Measurements from ENCODE around the gene SLC38A11. TPM values are rescaled to one million over a fixed set of nuclear protein-coding genes. Genes with fewer than 3 reads are reported as not detected.

Gene SLC38A11
- total RNA-seq, 2 donors from 2014 or later = 0.85 to 2.0 TPM

DNA sequence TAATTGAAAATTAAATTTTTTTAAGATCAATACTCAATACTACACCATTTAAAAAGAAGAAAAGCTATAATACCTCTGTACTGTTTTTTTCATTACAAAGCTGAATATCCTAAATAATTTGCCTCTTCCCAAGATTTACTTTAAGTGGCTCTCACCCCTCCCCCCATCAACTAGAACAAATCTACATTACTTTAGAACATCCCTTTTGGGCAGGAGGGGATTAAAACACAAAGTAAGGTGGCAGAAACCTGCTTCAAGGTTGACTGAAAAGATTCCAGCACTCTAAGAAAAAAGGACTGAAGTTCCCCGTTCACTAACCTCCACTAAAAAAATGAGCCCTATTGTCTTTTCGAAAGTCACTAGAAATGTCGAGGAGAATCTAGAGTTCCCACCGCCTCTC, 42.3 kb downstream of the SLC38A11 start:
- Histone ChIP-seq H3K27ac (no peak overlapping the region), H3K4me1 (ENCODE audit: control insufficient read depth in 1 of 2, low read depth in 2 of 2) (peaks cover 11 to 13% of the 10 kb centered on the region in 2 donors), H3K36me3 (no peaks in the 10 kb centered on the region), H3K4me3 (no peak overlapping the region), H3K27me3 (replicated peaks; ENCODE audit: insufficient read depth) (no peaks in the 10 kb centered on the region), H3K9me3 (no peaks in the 10 kb centered on the region)
- TF ChIP-seq, protein P1, sequence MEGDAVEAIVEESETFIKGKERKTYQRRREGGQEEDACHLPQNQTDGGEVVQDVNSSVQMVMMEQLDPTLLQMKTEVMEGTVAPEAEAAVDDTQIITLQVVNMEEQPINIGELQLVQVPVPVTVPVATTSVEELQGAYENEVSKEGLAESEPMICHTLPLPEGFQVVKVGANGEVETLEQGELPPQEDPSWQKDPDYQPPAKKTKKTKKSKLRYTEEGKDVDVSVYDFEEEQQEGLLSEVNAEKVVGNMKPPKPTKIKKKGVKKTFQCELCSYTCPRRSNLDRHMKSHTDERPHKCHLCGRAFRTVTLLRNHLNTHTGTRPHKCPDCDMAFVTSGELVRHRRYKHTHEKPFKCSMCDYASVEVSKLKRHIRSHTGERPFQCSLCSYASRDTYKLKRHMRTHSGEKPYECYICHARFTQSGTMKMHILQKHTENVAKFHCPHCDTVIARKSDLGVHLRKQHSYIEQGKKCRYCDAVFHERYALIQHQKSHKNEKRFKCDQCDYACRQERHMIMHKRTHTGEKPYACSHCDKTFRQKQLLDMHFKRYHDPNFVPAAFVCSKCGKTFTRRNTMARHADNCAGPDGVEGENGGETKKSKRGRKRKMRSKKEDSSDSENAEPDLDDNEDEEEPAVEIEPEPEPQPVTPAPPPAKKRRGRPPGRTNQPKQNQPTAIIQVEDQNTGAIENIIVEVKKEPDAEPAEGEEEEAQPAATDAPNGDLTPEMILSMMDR (IDR thresholded peaks at IDR 0.05) = no peak
- no peak for ATAC-seq (ENCODE audit: insufficient number of reproducible peaks, low FRiP score, low read depth)
- DNase-seq (ENCODE audit: low spot score) = no peak

DNA sequence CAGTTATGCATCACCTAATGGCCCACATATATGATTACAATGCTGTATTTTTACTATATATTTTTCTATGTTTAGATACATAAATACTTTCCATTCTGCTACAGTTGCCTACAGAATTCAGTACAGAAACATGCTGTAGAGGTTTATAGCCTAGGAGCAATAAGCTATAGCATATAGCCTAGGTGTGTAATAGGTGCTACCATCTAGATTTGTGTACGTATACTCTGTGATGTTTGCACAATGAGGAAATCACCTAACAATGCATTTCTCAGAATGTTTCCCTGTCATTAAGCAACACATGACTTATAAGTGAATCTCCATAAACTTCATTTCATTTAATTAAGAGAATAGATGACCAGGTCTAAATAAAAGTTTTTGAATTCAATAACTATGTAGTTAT, 43.5 kb downstream of the SLC38A11 start:
- Histone ChIP-seq H3K9me3 (no peaks in the 10 kb centered on the region), H3K4me3 (no peak overlapping the region), H3K4me1 (ENCODE audit: control insufficient read depth in 1 of 2, low read depth in 2 of 2) (peaks cover 11 to 13% of the 10 kb centered on the region in 2 donors), H3K36me3 (no peaks in the 10 kb centered on the region), H3K27me3 (replicated peaks; ENCODE audit: insufficient read depth) (no peaks in the 10 kb centered on the region), H3K27ac (no peak overlapping the region)
- TF ChIP-seq, protein P1 (IDR thresholded peaks at IDR 0.05) = no peak
- DNase-seq (ENCODE audit: low spot score) (no peak), ATAC-seq (ENCODE audit: insufficient number of reproducible peaks, low FRiP score, low read depth) (no peak)

DNA sequence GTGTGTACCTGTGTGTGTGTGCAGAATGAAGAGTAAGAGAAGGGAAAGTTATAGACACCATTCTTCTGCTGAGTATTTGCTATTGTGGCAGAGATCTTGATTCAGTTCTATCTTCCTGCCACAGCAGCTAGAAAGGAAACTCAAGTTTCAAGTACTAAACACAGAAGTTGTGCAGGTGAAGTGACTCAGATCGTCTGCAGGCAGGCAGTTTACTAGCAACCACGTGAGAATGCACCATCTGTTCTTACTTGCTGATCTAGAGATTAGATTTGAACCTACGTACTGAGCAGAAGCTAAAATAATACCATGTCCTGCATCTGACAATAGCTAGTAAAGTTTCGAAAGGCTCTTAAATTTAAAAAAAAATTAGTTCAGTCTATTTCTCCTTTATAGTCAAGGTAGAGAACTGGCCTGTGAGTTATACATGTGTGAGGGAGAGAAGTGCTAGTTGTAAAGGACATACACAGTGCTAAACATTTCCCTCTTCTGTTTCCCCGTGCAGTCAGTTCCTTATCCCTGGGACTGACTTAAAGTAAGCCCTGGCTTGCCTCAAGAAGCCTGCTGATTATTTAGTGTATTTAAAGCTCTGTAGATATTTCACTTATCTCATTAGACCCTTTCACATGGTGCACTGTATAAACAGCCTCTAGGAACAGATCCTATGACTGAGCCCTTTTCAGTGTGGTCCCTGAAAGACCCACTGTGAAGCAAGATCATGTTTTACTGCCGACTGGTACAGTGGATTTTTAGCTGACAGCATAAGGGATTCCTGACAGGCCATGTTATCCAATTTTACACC, 45.0 kb downstream of the SLC38A11 start:
- ATAC-seq (ENCODE audit: insufficient number of reproducible peaks, low FRiP score, low read depth) (no peak), DNase-seq (ENCODE audit: low spot score) (no peak)
- no peaks in the 10 kb centered on the region for H3K27me3 ChIP-seq (replicated peaks; ENCODE audit: insufficient read depth)
- H3K4me1 ChIP-seq (ENCODE audit: control insufficient read depth in 1 of 2, low read depth in 2 of 2) = peaks cover 11 to 13% of the 10 kb centered on the region in 2 donors
- TF ChIP-seq, protein P1 (IDR thresholded peaks at IDR 0.05) = no peak
- H3K36me3 ChIP-seq = no peaks in the 10 kb centered on the region
- no peak overlapping the region for H3K4me3 ChIP-seq
- no peaks in the 10 kb centered on the region for H3K9me3 ChIP-seq
- H3K27ac ChIP-seq = peak overlapping the region in 1 of 2 donors; percentile 36

DNA sequence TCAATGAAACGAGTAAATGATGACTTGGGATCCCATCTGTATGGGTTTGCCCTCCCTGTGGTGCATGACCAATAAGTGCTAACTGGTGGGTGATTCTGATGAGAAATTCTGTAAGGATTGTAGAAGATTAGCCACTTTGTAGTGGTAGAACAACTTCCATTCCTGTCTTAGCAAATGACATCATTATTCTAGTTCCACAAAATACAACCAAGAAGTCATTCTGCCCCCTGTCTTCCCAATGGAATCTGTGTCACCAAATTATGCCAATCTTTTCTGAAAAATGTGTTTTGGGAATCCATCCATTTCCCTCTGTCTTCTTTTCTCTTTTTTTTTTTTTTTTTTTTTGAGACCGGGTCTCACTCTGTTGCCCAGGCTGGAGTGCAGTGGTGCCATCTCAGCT, 48.4 kb downstream of the SLC38A11 start:
- Histone ChIP-seq H3K4me1 (ENCODE audit: control insufficient read depth in 1 of 2, low read depth in 2 of 2) (peaks cover 24 to 29% of the 10 kb centered on the region in 2 donors), H3K36me3 (no peaks in the 10 kb centered on the region), H3K4me3 (no peak overlapping the region), H3K9me3 (no peaks in the 10 kb centered on the region), H3K27me3 (replicated peaks; ENCODE audit: insufficient read depth) (no peaks in the 10 kb centered on the region), H3K27ac (no peak overlapping the region)
- TF ChIP-seq, protein P1 (IDR thresholded peaks at IDR 0.05) = no peak
- ATAC-seq (ENCODE audit: insufficient number of reproducible peaks, low FRiP score, low read depth) (no peak), DNase-seq (ENCODE audit: low spot score) (no peak)

DNA sequence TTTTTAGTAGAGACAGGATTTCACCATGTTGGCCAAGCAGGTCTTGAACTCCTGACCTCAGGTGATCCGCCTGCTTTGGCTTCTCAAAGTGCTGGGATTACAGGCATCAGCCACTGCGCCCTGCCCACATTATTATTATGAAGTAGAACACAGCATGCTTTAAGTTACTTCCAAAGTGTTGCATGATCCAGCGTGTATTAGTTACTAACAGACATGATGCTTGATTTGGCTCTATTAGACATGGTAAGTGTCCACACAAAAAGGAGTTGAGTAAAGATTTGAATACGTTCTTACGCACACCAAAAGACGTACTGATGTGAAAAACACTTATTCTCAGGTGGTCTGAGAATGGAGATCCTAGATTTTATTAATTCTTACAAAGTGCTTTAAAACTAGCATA, 50.0 kb downstream of the SLC38A11 start:
- peaks cover 16 to 24% of the 10 kb centered on the region in 2 donors for H3K4me1 ChIP-seq (ENCODE audit: control insufficient read depth in 1 of 2, low read depth in 2 of 2)
- DNase-seq (ENCODE audit: low spot score) (no peak), ATAC-seq (ENCODE audit: insufficient number of reproducible peaks, low FRiP score, low read depth) (no peak)
- TF ChIP-seq, protein P1 (IDR thresholded peaks at IDR 0.05) = no peak
- no peak overlapping the region for H3K27ac ChIP-seq
- no peaks in the 10 kb centered on the region for H3K36me3 ChIP-seq
- H3K27me3 ChIP-seq (replicated peaks; ENCODE audit: insufficient read depth) = no peaks in the 10 kb centered on the region
- no peak overlapping the region for H3K4me3 ChIP-seq
- H3K9me3 ChIP-seq = no peaks in the 10 kb centered on the region

All from thoracic aorta (tissue), 2 donors.